Hematopoietic multipotent progenitor cell treated with erythropoietin and hydrocortisone succinate and interleukin-3 and kit ligand, for 8 days (in vitro differentiated cells): ENCODE results near the gene DNASE2.
"Not testable (repeated sequence)": the region's sequence is repeated elsewhere in the genome, so short reads cannot be mapped to it uniquely, and the experiment has no call there.

ENCODE experiments used
- DNase-seq: peaks from one replicate; pipeline ENCODE4 v3.0.0-alpha.2; 2015

The DNASE2 gene, protein sequence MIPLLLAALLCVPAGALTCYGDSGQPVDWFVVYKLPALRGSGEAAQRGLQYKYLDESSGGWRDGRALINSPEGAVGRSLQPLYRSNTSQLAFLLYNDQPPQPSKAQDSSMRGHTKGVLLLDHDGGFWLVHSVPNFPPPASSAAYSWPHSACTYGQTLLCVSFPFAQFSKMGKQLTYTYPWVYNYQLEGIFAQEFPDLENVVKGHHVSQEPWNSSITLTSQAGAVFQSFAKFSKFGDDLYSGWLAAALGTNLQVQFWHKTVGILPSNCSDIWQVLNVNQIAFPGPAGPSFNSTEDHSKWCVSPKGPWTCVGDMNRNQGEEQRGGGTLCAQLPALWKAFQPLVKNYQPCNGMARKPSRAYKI

DNA sequence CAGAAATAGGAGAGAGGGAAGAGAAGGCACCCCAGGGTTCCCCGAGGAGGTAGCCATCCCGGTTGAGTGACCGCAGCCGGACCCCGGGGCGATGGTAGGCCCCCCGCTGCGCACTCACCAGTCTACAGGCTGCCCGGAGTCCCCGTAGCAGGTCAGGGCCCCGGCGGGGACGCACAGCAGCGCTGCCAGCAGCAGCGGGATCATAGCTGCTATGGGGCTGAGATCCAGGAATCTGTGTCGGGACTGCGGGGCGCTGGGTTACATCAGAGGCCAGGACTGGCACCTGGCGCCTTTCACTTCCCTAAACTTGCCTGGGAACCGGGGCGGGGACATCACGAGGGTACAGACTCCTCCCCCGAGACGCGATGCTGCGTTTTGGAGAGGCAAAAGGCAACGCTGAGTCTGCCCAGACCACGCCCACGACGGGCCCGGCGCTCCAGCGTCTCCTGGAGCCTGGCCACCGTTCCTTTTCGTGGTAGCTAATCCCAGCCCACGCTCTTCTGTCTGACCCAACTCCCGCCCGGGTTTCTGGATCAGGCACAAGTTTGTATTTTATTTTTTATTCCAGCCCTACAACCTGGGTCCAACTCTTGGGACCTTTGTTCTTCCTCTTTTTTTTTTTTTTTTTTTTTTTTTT, at the start of gene DNASE2:
Gene DNASE2 (minus strand): TSS at position 278 of the 637 bp plus-strand sequence. CDS start 74 bp downstream, at position 204.
- peak; percentile 97 for DNase-seq

DNA sequence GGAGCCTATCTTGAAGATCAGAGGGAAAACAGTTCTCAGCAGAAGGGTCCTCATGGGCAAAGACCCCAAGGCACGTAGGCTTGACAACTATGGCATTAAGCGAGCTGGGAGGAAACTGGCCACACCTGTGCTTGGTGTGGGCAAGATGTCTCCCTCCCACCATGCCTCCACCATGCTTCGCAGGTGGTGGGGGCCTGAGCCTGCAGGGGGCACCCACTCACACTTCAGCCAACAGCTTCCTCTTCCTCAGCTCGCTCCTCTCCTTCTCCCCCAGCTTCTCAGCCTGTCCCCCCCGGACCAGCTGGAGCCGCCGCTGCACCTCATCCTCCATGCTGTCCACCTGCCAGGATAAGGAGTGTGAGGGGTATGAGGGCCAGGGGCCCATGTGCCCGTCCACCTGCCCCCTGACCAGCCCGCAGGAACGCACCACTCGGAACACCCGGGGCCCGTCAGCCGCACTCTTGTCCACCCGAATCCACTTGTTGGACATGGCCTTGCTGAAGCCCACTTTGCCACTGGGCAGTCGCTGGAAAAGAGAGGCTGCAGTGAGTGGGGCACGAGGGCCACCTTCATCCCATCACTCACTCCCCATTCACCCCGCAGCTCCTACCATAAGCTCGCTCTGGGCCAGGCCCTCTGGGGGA, 48.9 kb upstream of the DNASE2 start:
- DNase-seq = no peak

DNA sequence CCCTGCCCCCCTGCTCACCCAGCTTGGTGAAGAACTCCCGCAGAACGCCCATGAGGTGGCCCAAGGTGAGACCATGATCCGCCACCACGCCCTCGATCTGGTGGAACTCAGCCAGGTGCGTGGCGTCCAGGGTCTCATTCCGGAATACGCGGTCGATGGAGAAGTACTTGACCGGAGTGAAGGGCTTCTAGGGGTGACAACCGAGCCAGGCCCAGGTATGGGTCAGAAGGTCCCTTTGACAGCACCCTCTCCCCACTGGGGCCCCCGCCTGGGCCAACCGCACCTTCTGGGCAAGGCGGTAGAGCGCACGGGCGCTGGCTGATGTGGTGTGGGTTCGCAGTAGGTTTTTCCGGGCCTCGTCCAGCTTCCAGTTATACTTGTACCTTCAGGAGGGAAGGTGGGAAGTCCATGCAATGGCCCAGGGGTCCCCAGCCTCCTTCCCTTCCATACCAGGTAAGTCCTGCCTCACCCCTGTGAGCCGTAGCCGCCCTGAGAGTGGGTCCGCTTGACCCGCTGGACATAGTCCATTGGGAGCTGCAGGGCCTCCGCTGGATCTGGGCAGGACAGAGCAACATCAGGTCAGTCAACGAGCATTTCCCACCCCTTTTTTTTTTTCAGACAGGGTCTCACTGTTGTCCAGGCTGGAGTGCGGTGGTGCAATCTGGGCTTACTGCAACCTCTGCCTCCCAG, 43.5 kb upstream of the DNASE2 start:
- no peak for DNase-seq

DNA sequence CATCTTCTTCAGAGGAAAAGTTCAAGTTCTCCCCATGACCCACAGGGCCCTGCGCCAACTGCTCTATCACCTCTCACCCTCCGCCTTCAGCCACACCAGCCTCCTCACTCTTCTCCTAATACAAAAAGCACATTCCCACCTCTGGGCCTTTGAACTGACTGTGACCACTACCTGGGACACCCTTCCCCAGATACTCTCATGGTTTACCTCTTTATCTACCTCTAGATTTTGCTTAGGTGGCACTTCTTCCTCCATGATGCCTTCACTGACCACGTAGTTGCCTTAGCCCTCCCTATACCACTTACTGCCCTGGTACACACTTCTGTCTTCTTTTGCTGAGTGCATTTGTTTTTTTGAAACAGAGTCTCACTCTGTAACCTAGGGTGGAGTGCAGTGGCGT, 41.7 kb upstream of the DNASE2 start:
- no peak for DNase-seq

DNA sequence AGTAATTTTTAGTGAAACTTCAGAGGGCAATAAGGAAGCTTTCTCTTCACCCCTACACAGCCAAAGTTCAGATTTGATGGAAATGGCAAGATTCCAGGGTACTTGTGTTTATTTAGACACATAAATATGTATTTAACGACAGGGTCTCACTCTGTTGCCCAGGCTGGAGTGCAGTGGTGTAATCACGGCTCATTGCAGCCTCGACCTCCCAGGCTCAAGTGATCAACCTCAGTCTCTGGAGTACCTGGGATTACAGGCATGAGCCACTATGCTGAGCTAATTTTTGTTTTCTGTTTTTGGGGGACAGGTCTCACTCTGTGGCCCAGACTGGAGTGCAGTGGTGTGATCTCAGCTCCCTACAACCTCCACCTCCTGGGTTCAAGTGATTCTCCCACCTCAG, 39.8 kb upstream of the DNASE2 start:
- DNase-seq = no peak

DNA sequence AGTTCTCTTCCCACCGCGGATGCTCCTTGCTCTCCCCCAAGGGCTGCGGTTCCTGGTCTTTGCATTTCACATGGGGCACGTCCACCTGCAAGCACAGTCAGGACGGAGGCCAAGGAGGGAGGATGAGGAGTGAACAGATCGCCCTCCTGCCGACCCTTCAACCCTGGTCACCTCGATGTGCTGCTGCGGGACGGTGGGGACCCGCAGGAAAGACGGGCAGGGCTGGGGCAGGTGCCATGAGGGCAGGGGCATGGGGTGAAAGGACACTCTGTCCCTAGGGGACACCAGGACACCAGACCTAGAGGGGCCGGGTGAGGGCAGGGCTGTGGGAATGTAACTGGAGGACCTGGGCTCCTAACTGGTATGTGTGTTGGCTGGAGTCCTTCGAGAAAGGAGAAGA, 37.0 kb upstream of the DNASE2 start:
- DNase-seq = no peak

DNA sequence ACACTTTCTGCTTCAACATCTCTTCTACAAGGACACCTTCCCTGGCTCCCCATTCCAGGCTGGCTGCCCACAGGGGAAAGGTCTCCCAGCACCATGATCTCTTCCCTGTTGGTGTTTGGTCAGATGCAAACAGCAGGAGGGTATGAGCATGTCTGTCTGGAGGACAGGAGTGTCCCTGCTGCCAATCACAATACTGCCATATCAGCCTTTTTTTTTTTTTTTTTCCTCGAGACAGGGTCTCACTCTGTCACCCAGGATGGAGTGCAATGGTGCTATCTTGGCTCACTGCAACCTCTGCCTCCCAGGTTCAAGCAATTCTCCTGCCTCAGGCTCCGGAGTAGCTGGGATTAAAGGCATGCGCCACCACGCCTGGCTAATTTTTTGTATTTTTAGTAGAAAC, 34.6 kb upstream of the DNASE2 start:
- DNase-seq = not testable (repeated sequence)

DNA sequence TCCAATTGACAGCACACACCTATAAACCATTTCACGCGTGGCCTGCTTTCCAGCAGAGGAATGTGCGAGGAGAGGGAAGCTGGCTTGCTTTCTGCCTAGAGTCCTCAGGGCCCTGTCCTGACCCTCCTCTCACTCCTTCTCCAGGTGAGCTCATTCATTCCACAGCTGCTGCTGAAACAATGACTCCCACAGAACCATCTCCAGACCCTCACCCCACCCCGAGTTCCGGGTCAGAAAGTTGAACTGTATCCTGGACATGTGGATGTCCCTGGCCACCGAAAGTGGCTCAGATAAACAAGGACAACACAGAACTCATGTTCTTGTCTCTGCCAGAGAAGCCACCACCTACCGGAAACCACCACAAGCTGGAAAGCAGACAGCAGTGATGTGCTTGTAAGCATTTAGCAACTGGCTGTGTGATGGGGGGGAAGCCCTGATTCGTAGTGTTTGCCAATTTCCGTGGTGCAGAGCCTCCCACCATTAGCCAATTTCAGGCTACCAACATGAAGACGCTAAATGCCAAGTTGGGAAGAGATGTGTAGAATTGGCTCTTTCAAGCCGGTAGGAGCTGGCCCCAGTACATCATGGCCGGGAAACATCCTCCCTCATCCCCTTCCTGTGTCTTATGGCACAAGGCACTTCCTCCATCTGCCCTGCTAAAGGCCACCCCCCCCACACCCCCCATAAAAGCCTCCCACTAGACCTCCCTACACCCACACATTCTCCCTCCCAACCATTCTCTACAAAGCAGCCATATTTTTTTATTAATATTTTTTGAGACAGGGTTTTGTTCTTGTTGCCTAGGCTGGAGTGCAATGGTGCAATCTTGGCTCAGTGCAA, 32.8 kb upstream of the DNASE2 start:
- peak; percentile 73 for DNase-seq

DNA sequence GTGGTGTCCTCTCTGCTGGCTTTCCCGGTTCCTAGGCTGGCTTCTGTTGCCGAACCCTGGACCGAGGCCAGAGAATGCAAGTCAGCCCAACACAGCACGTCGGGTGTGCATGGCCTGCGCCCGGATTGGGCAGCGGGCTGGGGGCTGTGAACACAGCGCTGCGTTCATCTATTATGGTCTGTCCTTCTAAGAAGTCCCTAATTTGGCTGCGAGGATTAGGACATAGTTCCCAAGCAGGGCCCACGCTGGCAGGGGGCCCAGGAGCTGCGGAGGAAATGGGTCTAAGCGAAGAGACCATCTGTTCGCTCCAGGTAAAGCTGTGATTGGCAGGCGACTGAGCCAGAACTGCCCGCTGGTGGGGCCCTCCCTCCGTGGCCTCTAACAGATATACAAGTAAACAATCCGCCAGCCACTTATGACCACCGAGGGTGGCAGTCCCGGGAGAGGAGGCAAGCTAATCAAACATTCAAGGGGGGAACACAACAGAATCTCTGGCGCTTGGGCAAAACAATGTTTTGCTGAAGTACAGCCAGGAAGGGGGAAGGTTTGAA, 31.8 kb upstream of the DNASE2 start:
- peak; percentile 55 for DNase-seq

DNA sequence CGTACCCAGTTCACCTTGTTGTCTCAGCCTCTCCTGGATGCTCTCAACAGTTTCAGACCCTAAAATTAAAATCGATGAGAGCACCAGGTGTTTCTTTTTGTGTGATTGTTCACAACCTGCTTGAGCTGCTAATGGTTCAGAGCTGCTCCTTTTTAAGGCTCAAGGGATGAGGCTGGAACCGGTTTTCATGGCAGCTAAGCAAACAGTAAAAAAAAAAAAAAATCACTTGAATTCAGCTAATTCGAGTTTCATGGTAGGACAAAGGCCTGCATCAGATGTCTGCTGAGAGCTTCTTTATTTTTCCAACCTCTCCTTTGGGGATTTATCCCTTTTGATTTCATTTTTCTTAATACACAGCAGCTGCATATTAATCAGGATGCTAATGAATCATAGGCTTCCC, 31.3 kb upstream of the DNASE2 start:
- DNase-seq = no peak

DNA sequence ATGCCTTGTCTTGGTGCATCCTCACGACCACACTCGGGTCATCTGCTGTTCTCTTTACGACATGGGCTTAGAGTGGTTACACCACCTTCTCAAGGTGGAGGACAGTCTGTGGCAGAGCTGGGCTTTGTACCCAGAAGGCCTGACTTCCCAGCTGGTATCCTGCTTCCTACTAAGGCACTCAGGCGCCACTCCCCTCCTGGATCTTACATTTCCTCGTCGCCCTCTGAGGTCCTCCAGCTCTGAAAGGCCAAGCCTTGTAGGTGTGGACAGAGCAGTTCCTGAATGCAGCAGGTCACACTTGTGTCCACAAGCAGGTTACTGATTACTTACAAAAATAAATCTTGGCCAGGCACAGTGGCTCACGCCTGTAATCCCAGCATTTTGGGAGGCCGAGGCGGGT, 25.9 kb upstream of the DNASE2 start:
- DNase-seq = no peak

DNA sequence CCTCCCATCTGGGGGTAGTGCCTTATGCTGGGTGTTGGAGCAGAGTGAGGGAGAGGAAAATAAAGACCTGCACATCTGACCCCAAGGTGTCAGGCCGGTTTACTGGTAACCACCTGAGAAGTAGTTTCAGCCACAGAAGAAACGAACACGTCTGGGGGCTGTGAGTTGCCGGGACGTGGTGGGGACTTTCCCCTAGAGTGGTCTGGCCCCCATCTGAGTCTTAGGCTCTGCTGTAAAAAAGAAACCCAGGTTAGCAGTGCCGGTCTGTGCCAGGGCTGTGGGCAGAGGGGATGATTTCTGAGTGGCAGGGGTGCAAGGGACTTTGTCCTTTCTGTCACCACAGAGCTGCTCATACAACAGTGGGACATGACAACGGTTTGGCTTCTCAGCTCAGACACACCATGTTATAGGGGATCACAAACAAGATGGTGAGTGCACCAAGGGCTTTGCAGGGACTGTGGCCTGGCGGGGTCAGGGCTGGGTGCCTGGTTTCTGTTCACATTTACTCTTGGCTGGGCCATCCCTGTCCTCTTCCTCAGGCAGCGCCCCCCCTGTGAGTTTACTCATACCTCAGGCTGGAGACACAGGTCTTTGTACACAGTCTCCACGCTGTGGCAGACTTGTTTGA, 18.8 kb upstream of the DNASE2 start:
- no peak for DNase-seq

DNA sequence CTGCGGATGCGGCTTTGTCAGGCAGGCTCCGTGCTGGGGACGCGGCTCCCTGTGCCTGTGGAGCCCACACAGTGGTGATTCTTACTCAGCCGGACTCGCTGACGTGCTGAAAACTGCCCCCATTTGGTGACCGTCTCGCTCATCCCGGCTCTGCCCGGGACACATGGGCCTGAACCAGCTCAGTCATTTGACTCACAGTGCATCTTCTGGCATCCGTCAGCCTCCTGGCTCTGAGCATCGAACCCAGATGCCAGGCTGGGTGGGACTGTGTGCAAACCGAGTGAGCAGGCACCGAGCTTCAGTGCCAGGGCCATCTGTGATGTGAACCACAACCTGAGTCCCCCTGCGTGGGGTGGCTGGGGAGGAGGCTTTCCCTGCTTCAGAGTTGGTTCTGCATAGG, 15.2 kb upstream of the DNASE2 start:
- no peak for DNase-seq

DNA sequence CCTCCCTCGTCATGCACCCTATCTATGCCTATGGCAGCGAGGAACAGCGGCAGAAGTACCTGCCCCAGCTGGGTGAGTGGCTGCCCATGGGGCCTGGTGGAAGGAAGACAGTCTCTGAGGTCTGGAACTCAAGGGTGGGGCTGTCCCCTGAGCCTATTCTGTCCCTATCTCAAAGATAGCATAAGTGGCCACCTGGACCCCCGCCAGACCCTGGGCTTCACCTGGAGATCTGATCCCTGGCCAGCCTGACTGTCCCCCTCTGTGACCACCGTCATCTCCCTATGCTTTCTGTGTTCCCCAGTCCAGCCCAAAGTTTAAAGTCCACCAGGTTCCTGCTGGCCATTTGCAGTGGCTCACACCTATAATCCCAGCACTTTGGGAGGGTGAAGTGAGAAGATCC, 12.3 kb upstream of the DNASE2 start:
- no peak for DNase-seq

DNA sequence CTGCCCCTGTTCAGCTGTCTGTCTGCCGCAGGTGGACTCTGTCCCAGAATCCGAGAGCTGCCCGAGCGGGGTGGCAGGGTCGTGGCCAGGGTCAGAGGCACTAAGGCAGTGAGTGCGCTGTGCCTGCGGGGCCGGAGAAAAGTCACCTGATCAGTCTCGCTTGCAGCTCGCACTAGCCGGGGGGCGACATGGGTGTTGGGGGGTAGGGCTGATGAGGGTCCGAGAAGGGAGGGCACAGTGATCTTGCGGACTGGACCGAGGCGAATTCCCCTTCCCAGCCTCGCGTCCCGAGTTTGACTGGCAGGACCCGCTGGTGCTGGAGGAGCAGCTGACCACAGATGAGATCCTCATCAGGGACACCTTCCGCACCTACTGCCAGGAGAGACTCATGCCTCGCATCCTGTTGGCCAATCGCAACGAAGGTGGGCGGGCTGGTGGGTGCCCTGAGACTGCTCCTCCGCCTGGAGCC, 10.3 kb upstream of the DNASE2 start:
- peak; percentile 16 for DNase-seq

DNA sequence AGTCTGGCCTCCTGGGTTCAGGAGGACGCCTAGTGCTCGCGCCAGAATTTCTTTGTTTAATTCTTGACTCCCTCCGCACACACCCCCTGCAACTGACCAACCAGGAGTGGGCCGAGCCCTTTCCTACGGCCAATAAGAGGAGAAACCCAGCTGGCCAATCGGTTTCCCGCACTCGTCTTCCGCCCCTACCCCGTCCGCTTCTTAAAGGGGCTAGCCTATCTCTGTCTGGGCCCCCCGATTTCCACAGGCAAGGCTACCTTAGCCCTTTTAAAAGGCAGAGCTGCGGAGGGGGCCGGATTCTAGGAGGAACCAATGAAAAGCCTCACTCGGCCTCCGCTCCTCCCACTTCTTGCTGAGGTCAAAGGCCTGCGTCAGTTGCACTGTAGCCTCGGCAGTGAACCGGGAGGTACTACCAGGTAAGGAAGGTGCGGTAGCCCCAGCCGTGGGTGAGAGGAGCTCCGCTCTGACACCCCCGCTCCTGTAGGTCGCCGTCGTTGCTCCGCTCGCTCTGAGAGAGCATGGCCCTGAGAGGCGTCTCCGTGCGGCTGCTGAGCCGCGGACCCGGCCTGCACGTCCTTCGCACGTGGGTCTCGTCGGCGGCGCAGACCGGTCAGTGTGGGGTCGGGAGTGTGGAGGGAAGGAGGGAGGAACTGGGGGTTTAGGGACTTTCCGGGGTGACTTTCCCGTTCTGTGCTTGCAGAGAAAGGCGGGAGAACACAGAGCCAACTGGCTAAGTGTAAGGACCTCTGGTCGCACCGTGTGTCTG, 9.7 kb upstream of the DNASE2 start, which contains the start of gene GCDH:
Gene GCDH (plus strand): TSS at position 374 of the 766 bp plus-strand sequence. CDS start 145 bp downstream, at position 519.
- DNase-seq = peak; percentile 100

DNA sequence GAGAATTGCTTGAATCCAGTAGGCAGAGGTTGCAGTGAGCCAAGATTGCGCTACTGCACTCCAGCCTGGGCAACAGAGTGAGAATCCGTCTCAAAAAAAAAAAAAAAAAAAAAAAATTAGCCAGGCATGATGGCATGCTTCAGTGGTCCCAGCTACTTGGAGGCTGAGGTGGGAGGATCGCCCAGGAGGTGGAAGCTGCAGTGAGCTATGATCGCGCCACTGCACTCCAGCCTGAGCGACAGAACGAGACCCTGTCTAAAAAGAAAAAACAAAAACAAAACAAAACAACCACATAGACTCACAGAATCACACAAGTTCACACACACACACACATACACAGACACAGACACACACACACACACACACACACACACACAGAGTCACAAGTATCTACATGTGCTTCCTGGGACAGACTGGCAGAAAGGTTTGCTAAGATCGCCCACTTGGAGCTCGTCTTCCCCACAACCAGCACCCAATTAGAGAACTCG, 9.1 kb upstream of the DNASE2 start:
- DNase-seq = not testable (repeated sequence)

DNA sequence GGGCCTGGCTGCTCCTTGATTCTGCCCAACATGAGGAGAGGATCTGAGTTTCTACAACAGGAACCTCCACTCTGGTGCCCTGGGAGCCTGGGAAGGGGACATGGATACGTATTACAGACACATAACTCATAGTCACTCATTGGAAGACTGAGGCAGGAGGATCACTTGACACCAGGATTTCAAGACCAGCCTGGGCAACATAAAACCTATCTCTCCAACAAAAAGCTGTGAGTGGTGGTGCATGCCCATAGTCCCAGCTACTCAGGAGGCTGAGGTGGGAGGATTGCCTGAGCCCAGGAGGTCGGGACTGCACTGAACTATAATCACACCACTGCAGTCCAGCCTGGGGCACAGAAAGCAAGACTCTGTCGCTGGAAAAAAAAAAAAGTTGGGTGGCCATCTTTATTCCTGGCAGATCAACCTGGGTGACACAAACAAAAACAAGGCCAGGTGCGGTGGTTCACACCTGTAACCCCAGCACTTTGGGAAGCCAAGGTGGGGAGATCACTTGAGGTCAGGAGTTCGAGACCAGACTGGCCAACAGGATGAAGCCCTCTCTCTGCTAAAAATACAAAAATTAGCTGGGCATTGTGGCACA, 6.9 kb upstream of the DNASE2 start:
- DNase-seq = peak; percentile 56

DNA sequence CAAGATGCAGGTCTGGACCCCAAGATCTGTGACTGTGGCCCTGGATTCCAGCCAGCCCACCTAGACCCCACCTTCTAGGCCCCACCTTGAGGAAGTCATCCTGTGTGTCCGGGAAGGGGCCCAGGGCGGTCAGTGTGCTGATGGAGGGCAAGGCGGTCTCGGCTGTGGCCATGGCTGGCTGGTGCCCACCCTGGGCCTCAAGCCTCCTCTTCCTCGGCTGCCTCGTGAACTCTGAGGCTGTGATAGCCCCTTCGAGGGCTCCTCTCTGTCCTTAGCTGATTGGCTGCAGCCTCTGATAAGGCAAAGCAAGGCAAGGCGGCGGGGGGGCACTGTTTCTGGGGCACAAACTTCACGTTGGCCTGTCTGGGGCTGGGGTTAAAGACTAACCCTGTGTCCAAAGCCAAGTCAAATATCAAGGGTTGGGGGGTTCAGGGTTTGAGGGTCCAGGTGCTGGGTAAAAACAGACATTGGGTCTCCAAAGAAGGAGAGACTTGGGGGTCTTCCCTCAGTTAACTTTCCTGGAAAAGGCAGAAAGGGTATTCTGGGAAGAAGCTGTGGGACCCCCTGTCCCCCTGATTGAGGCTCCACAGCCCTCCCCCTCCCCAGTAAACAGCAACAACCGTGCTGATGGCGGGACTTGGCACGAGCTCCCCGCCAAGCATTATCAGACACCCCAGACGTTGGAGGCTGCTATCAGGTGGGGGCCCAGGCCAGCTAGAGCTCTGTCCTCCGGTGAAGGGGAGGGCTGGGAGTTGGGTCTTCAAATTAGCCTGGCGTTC, 5.9 kb upstream of the DNASE2 start, which contains the start of gene KLF1:
Gene KLF1 (minus strand): TSS at position 233 of the 779 bp plus-strand sequence. CDS start 61 bp downstream, at position 172.
- peak; percentile 95 for DNase-seq
